A673 (cell line): ENCODE results near the gene RNF149. TPM values are rescaled to one million over a fixed set of nuclear protein-coding genes. Genes with fewer than 3 reads are reported as not detected.

Experiments used
- BruUV-seq: library from RNA; stranded (reverse); fragments of 400-500 nt; replicated peaks from 2 replicates; lab custom pipeline; 2021; lab: Mats Ljungman, UMichigan
- CTCF ChIA-PET: fragments of 300-600 bp; sonication (Branson Sonifier 250); formaldehyde crosslinking; loops from one replicate; lab custom pipeline; 2022; ENCODE audit warnings: antibody characterized with exemption; lab: Charles Lee
- POLR2A ChIA-PET: fragments of 300-600 bp; sonication (Branson Sonifier 250); formaldehyde crosslinking; loops from one replicate; lab custom pipeline; 2022; ENCODE audit warnings: antibody characterized with exemption; ENCODE audit not compliant: low non-redundant PET; lab: Charles Lee
- DNase-seq: peaks from one replicate; pipeline ENCODE4 v3.0.0-alpha.2; 2015; ENCODE audit warnings: low spot score
- H3K27ac ChIP-seq: fragments of 200-600 bp; sonication (generic); 2 replicates; pipeline ENCODE4 v1.5.1; 2016; ENCODE audit warnings: mixed run types, low read depth, mild to moderate bottlenecking, mixed read lengths, antibody characterized with exemption, low read length; ENCODE audit not compliant: poor library complexity, severe bottlenecking
- H3K27me3 ChIP-seq: fragments of 200-600 bp; sonication (generic); replicated peaks from 2 replicates; pipeline ENCODE4 v1.6.1; 2017; ENCODE audit warnings: mixed run types, low read depth, mild to moderate bottlenecking, mixed read lengths, antibody characterized with exemption, low read length; ENCODE audit not compliant: insufficient read depth, poor library complexity
- H3K36me3 ChIP-seq: fragments of 200-600 bp; sonication (generic); 2 replicates; pipeline ENCODE4 v1.6.1; 2016; ENCODE audit warnings: mixed run types, mild to moderate bottlenecking, mixed read lengths, antibody characterized with exemption, low read length; ENCODE audit not compliant: insufficient read depth, poor library complexity, severe bottlenecking
- H3K4me1 ChIP-seq: fragments of 200-600 bp; sonication (generic); 2 replicates; pipeline ENCODE4 v1.6.1; 2017; ENCODE audit warnings: mixed run types, mild to moderate bottlenecking, mixed read lengths, antibody characterized with exemption, low read length; ENCODE audit not compliant: insufficient read depth, poor library complexity, severe bottlenecking
- H3K4me3 ChIP-seq: fragments of 200-600 bp; sonication (generic); 2 replicates; pipeline ENCODE4 v1.5.1; 2016; ENCODE audit warnings: low read depth, mixed run types, mild to moderate bottlenecking, mixed read lengths, low read length; ENCODE audit not compliant: poor library complexity, severe bottlenecking
- H3K9me3 ChIP-seq: fragments of 200-600 bp; sonication (generic); 2 replicates; pipeline ENCODE4 v1.6.1; 2016; ENCODE audit warnings: mixed run types, low read depth, mild to moderate bottlenecking, mixed read lengths, antibody characterized with exemption, low read length; ENCODE audit not compliant: poor library complexity, severe bottlenecking
- EZH2 ChIP-seq: fragments of 200-600 bp; sonication (generic); IDR thresholded peaks from 2 replicates; pipeline ENCODE4 v1.6.1; 2017; ENCODE audit warnings: borderline replicate concordance, low read depth, mild to moderate bottlenecking, mixed read lengths, antibody characterized with exemption, low read length; ENCODE audit not compliant: poor library complexity, severe bottlenecking
- intact Hi-C: fragments of 100-400 bp; cut with micrococcal nuclease; formaldehyde crosslinking; loops from one replicate; pipeline ENCODE4 v1.10.0; 2022; ENCODE audit not compliant: unreplicated experiment
- total RNA-seq: library from RNA; stranded (reverse); gene quantifications from 2 replicates; pipeline ENCODE4 v1.2.3, GENCODE V29; 2021
- TF ChIP-seq, protein P1 (sequence below): fragments of 300-800, 200-600 bp; sonication (generic); conservative IDR thresholded peaks from 2 replicates; pipeline ENCODE4 v1.5.1; 2017; ENCODE audit warnings: low read depth, mild to moderate bottlenecking, antibody characterized with exemption, low read length, moderate library complexity, mixed read lengths

The RNF149 gene
- total RNA-seq, 1 experiment from 2014 or later: 26.8 TPM

- H3K4me1 ChIP-seq: no peaks in the 10 kb centered on the region
- no peak for TF ChIP-seq EZH2
- TF ChIP-seq, protein P1, sequence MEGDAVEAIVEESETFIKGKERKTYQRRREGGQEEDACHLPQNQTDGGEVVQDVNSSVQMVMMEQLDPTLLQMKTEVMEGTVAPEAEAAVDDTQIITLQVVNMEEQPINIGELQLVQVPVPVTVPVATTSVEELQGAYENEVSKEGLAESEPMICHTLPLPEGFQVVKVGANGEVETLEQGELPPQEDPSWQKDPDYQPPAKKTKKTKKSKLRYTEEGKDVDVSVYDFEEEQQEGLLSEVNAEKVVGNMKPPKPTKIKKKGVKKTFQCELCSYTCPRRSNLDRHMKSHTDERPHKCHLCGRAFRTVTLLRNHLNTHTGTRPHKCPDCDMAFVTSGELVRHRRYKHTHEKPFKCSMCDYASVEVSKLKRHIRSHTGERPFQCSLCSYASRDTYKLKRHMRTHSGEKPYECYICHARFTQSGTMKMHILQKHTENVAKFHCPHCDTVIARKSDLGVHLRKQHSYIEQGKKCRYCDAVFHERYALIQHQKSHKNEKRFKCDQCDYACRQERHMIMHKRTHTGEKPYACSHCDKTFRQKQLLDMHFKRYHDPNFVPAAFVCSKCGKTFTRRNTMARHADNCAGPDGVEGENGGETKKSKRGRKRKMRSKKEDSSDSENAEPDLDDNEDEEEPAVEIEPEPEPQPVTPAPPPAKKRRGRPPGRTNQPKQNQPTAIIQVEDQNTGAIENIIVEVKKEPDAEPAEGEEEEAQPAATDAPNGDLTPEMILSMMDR: no peak
- POLR2A ChIA-PET: interaction anchor here (0.6 kb wide), 1 partner anchor 13 kb away, joined by 4 read pairs; no protein-coding TSS in a partner anchor
Observed at GRCh38 chr2:101234169-101234938, 74.1 kb downstream of the RNF149 start.

DNA sequence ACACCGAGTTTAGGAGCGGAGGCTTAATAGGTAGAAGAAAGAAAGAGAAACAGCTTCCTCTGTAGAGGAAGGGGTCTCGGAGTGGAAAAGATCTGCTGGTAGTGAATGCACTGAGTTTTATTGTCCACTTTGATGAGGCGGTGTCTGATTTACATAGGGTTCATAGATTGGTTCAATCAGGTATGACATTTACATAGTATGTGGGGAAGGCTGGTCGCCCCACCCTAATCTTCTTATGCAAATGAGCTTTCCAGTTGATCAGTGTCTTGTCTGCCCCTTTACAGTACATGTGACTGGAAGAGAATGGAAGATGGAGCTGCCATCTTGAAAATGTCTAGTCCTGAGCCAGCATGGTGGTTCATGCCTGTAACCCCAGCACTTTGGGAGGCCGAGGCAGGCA, 75.7 kb downstream of the RNF149 start:
- no peaks in the 10 kb centered on the region for H3K9me3 ChIP-seq
- H3K4me3 ChIP-seq: no peak overlapping the region
- intact Hi-C loops: no loop called here
- H3K27ac ChIP-seq: no peak overlapping the region
- peak; percentile 19 for DNase-seq
- BruUV-seq: no TSS peak
- no peaks in the 10 kb centered on the region for H3K4me1 ChIP-seq
- CTCF ChIA-PET: interaction anchor here (0.6 kb wide), 1 partner anchor 15 kb away, joined by 4 read pairs; no protein-coding TSS in a partner anchor
- H3K27me3 ChIP-seq: no peaks in the 10 kb centered on the region
- POLR2A ChIA-PET: no interaction called here
- no peak for TF ChIP-seq EZH2
- TF ChIP-seq, protein P1: no peak
- no peaks in the 10 kb centered on the region for H3K36me3 ChIP-seq

More at GRCh38 chr2:101234169-101234938, 74.1 kb downstream of the RNF149 start:
- no peak overlapping the region for H3K4me3 ChIP-seq
- BruUV-seq: no TSS peak
- intact Hi-C loops: no loop called here
- H3K36me3 ChIP-seq: no peaks in the 10 kb centered on the region
- H3K27ac ChIP-seq: no peak overlapping the region
- CTCF ChIA-PET: no interaction called here
- no peak for DNase-seq
- no peaks in the 10 kb centered on the region for H3K27me3 ChIP-seq
- no peaks in the 10 kb centered on the region for H3K9me3 ChIP-seq

DNA sequence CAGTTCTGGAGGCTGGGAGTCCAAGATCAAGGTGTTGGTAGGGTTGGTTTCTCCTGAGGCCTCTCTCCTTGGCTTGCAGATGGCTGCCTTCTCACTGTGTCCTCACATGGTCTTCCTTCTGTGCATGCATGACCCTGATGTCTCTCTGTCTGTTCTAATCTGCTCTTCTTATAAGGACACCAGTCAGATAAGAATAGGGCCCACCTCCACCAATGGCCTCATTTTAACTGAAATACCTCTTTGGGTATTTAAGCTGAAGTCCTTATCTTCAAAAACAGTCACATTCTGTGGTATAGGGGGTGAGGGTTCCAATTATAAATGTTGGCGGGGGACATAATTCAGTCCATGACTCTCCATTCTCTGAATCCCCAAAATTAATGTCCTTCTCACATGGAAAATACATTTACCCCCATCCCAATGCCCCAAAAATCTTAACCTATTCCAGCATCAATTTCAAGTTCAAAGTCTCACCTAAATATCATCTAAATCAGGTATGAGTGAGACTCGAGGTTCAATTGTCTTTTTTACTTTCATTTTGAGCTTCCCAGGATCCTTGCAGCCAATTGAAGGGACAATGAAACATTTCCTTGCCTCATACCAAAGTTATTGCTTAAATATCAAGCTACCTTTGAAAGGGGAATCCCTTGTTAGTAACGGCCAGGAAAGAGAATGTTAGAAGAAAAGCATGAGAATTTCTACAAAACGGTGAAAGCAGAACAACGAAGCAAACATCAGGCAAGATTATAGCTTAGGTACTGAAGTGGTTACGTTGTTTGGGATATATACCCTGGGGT, 76.4 kb downstream of the RNF149 start:
- intact Hi-C loops: no loop called here
- H3K27ac ChIP-seq: no peak overlapping the region
- TF ChIP-seq, protein P1: no peak
- TF ChIP-seq EZH2: no peak
- ChIA-PET POLR2A (interaction anchor here (0.6 kb wide), 1 partner anchor 255 kb away, joined by 4 read pairs; no protein-coding TSS in a partner anchor), CTCF (interaction anchor here (0.6 kb wide), 1 partner anchor 14 kb away, joined by 3 read pairs; no protein-coding TSS in a partner anchor)
- DNase-seq: no peak
- no peak overlapping the region for H3K4me3 ChIP-seq
- H3K9me3 ChIP-seq: no peaks in the 10 kb centered on the region
- H3K27me3 ChIP-seq: no peaks in the 10 kb centered on the region
- no TSS peak for BruUV-seq
- no peaks in the 10 kb centered on the region for H3K4me1 ChIP-seq
- H3K36me3 ChIP-seq: no peaks in the 10 kb centered on the region
